GM23338 (cell line): Measurements from ENCODE around the gene SH3PXD2B.

Source experiments
- CREB1 ChIP-seq: fragments of 250-450 bp; sonication (Bioruptor Pico); IDR thresholded peaks from 2 replicates; pipeline ENCODE4 v1.5.0; 2020; ENCODE audit warnings: low read depth, mild to moderate bottlenecking, moderate library complexity
- EZH2 ChIP-seq: fragments of 200-600 bp; sonication (generic); IDR thresholded peaks from one replicate; pipeline ENCODE4 v1.8.0; 2017; ENCODE audit warnings: antibody characterized with exemption, mild to moderate bottlenecking, low read depth; ENCODE audit not compliant: unreplicated experiment
- EZH2phosphoT487 ChIP-seq: fragments of 200-600 bp; sonication (generic); IDR thresholded peaks from one replicate; pipeline ENCODE4 v1.8.1; 2018; ENCODE audit warnings: antibody characterized with exemption; ENCODE audit not compliant: unreplicated experiment
- JUNB ChIP-seq: IDR thresholded peaks from one replicate; pipeline ENCODE4 v1.6.1; 2016; ENCODE audit warnings: antibody characterized with exemption; ENCODE audit not compliant: unreplicated experiment
- POLR2AphosphoS5 ChIP-seq: IDR thresholded peaks from 2 replicates; pipeline ENCODE4 v1.6.1; 2016; ENCODE audit warnings: antibody characterized with exemption, low read depth
- STAT1 ChIP-seq: IDR thresholded peaks from one replicate; pipeline ENCODE4 v1.6.1; 2016; ENCODE audit warnings: antibody characterized with exemption; ENCODE audit not compliant: unreplicated experiment
- ZNF114 ChIP-seq: fragments of 250-450 bp; sonication (Bioruptor Pico); IDR thresholded peaks from 2 replicates; pipeline ENCODE4 v1.5.0; 2020; ENCODE audit warnings: mild to moderate bottlenecking, moderate library complexity
- TF ChIP-seq, protein P1 (sequence below), 2 experiments: fragments of 200-600 bp in 1 of 2; sonication (generic) in 1 of 2; conservative IDR thresholded peaks; 2 replicates each; pipeline versions ENCODE4 v1.5.1 to v1.6.1; 2016 to 2017; ENCODE audit warnings: antibody characterized with exemption in 2 of 2, low read depth in 2 of 2, mild to moderate bottlenecking in 2 of 2, moderate library complexity in 1 of 2
- TF ChIP-seq, protein P2 (sequence below): IDR thresholded peaks from one replicate; pipeline ENCODE4 v1.6.1; 2018; ENCODE audit warnings: antibody characterized with exemption; ENCODE audit not compliant: unreplicated experiment
- TF ChIP-seq, protein P3 (sequence below): IDR thresholded peaks from 2 replicates; pipeline ENCODE4 v1.6.1; 2016; ENCODE audit warnings: antibody characterized with exemption

DNA sequence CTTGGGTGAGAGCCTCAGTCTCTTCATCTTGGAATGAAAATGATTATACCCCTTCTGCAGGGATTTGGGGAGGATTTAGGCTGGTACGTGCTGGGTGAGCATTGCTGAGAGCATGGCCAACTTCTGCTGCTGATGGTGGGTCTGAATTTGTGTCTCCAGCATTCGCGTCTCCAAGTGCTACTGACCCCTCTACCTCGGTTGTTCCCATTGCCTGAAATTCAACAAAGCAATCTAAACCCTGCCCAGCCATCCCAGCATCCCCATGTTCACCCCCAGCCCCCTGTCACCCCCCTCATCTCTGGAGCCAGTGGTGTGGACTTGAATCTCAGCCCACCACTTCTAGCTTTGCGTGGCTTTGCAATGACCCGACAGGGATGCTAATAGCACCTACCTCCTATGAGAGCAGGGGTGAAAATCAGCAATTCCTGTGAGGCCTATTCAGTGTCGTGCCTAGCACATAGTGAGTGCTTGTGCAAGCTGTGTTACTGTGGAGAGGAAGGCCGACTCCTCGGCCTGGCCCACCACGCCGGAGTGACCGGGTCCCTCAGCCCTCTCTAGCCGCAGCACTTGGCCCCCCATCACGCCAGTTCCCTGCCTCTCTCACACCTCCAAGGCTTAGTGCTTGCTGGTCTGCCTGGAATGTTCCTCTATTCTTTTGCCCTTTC, 43.4 kb upstream of the SH3PXD2B start:
- TF ChIP-seq, protein P1, sequence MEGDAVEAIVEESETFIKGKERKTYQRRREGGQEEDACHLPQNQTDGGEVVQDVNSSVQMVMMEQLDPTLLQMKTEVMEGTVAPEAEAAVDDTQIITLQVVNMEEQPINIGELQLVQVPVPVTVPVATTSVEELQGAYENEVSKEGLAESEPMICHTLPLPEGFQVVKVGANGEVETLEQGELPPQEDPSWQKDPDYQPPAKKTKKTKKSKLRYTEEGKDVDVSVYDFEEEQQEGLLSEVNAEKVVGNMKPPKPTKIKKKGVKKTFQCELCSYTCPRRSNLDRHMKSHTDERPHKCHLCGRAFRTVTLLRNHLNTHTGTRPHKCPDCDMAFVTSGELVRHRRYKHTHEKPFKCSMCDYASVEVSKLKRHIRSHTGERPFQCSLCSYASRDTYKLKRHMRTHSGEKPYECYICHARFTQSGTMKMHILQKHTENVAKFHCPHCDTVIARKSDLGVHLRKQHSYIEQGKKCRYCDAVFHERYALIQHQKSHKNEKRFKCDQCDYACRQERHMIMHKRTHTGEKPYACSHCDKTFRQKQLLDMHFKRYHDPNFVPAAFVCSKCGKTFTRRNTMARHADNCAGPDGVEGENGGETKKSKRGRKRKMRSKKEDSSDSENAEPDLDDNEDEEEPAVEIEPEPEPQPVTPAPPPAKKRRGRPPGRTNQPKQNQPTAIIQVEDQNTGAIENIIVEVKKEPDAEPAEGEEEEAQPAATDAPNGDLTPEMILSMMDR (conservative IDR thresholded peaks at IDR 0.05; ENCODE audit: low read depth in 2 of 2), result no peak
- TF ChIP-seq, protein P2, sequence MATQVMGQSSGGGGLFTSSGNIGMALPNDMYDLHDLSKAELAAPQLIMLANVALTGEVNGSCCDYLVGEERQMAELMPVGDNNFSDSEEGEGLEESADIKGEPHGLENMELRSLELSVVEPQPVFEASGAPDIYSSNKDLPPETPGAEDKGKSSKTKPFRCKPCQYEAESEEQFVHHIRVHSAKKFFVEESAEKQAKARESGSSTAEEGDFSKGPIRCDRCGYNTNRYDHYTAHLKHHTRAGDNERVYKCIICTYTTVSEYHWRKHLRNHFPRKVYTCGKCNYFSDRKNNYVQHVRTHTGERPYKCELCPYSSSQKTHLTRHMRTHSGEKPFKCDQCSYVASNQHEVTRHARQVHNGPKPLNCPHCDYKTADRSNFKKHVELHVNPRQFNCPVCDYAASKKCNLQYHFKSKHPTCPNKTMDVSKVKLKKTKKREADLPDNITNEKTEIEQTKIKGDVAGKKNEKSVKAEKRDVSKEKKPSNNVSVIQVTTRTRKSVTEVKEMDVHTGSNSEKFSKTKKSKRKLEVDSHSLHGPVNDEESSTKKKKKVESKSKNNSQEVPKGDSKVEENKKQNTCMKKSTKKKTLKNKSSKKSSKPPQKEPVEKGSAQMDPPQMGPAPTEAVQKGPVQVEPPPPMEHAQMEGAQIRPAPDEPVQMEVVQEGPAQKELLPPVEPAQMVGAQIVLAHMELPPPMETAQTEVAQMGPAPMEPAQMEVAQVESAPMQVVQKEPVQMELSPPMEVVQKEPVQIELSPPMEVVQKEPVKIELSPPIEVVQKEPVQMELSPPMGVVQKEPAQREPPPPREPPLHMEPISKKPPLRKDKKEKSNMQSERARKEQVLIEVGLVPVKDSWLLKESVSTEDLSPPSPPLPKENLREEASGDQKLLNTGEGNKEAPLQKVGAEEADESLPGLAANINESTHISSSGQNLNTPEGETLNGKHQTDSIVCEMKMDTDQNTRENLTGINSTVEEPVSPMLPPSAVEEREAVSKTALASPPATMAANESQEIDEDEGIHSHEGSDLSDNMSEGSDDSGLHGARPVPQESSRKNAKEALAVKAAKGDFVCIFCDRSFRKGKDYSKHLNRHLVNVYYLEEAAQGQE, result no peak
- no peak for TF ChIP-seq POLR2AphosphoS5
- TF ChIP-seq, protein P3, sequence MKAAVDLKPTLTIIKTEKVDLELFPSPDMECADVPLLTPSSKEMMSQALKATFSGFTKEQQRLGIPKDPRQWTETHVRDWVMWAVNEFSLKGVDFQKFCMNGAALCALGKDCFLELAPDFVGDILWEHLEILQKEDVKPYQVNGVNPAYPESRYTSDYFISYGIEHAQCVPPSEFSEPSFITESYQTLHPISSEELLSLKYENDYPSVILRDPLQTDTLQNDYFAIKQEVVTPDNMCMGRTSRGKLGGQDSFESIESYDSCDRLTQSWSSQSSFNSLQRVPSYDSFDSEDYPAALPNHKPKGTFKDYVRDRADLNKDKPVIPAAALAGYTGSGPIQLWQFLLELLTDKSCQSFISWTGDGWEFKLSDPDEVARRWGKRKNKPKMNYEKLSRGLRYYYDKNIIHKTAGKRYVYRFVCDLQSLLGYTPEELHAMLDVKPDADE, result no peak
- TF ChIP-seq EZH2, result no peak
- no peak for TF ChIP-seq EZH2phosphoT487
- TF ChIP-seq JUNB, result no peak
- TF ChIP-seq CREB1, result no peak
- TF ChIP-seq ZNF114 (CRISPR knock-in tag), result no peak
- TF ChIP-seq STAT1, result no peak
